ENCODE measurements around the gene SMAD7.

DNA sequence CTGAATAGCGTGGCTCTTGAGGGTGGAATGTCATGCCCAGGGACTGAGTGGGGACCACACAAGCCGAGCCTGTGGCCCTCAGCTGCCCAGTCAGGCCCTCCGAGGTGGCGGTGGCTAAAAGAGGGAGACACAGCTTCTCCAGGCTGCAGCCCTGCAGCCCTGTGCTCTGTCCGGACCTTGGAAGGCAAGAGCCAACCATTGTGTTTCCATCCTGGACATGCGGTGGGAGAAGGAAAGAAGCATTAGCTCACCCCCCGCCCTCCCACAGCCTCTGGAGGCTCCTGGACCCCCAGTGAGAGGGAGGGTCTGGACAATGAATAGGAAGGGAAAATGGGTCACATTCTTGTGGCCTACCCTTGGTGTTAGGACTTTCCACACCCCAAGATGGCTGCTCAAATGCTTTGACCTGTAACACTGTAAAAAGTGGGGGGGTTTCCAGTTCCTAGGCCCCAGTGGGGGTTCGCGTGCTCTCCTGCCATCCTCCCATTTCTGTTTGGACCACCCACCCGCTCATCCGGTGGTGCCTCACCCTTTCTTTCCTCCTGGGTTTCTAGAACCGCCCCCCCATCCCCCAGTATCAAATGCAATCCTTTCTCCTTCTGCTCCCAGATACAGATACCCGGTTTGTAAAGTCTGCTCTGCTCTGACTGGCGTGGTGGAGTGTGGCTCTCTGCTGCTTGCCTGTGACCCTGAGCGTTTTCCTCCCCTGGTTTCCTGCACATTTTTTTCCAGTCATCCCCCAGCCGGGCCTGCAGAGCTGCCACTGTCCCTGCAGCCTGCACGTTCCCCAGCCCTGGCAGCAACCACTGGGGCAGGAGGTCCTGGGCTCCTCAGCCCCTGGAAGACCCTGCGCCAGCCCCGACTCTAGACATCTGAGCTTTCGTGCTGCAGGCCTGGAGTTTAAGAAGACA, 36.3 kb upstream of the SMAD7 start:
- TF ChIP-seq POLR2A (IDR thresholded peaks at IDR 0.05; ENCODE audit: low read length) (no peak), GATA1 (IDR thresholded peaks at IDR 0.05; ENCODE audit: low read depth, low read length) (no peak)
